Measurements from ENCODE around the gene PXT1. TPM values are rescaled to one million over a fixed set of nuclear protein-coding genes. Genes with fewer than 3 reads are reported as not detected.
A peak's percentile ranks its signal among the peaks of the same experiment; 100 is the strongest.

PXT1 gene, protein sequence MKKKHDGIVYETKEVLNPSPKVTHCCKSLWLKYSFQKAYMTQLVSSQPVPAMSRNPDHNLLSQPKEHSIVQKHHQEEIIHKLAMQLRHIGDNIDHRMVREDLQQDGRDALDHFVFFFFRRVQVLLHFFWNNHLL
- not detected for total RNA-seq
- long read RNA-seq, result 0 reads

- peak; percentile 94 for DNase-seq
- Histone ChIP-seq H3K9me3 (no peaks in the 10 kb centered on the region), H3K4me1 (peaks cover 42% of the 10 kb centered on the region), H3K4me3 (peak within 1 kb of the TSS; percentile 79), H3K27me3 (no peaks in the 10 kb centered on the region), H3K27ac (peak within 1 kb of the TSS; percentile 94), H3K36me3 (no peaks in the 10 kb centered on the region)
- peak; percentile 96 for ATAC-seq
- TF ChIP-seq CTCF (IDR thresholded peaks at IDR 0.05), result no peak
- intact Hi-C loops (cut with DNase I), result no loop called here
Observed at GRCh38 chr6:36442671-36443470, at the start of gene PXT1, which contains the start of gene KCTD20. Gene PXT1, minus strand, starts transcription at chr6:36442854. Its CDS starts 16,772 bp downstream, at chr6:36426082. Gene KCTD20, plus strand, starts transcription at chr6:36443000. Its CDS starts 27,098 bp downstream, at chr6:36470098.

- Histone ChIP-seq H3K36me3 (peaks cover 52% of the 10 kb centered on the region), H3K4me3 (no peak overlapping the region), H3K4me1 (peaks cover 3% of the 10 kb centered on the region), H3K27ac (no peak overlapping the region), H3K27me3 (no peaks in the 10 kb centered on the region), H3K9me3 (no peaks in the 10 kb centered on the region)
- DNase-seq, result no peak
- no peak for TF ChIP-seq CTCF (IDR thresholded peaks at IDR 0.05)
- intact Hi-C loops (cut with DNase I), result no loop called here
- no peak for ATAC-seq
Observed at GRCh38 chr6:36492092-36492491, 49.4 kb upstream of the PXT1 start.

DNA sequence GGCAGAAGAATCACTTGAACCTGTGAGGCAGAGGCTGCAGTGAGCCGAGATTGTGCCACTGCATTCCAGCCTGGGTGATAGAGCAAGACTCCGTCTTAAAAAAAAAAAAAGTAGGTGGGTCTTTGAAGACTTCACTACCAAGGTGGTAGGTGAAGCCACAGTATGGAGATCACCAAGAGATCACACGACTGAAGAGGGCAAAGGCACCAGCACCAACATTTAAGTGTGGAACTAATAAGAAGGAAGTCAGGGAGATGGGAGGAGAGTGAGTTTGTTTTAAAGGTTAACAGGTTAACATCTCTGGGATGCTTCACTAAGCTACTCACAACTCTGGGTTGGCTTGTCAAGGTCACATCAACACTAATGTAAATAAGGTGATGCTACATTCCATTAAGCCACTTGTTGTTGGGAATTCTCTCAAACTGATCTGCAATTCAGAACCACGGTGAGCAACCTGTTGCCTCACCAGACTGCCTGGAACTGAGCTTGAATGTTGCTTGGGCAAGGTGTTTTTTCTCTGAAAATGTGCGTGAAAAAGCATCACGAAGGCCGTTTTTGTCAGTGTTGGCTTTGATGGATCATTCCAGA lies 48.8 kb upstream of the PXT1 start:
- no peak overlapping the region for H3K27ac ChIP-seq
- intact Hi-C loops (cut with DNase I), result no loop called here

DNA sequence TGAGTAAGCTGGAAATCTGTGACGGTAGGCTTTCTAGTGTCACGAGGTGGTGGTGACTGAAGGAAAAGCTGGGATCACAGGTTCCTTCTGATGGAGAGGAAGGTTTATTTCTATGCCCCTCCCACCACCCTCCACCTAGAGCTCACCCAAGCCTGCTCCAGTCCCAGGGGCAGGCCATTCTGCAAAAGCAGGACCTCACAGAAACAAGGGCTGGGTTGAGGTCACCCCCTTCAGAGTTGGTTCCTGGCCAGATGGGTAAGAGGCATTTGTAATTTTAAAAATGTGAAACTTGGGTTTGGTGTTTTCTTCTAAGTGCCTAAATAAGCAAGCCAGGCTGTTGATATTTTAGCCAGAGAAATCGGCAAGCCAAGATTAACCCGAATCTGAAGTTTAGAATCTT lies 46.8 kb upstream of the PXT1 start:
- no peaks in the 10 kb centered on the region for H3K9me3 ChIP-seq
- peak; percentile 15 for ATAC-seq
- H3K4me1 ChIP-seq, result peaks cover 3% of the 10 kb centered on the region
- no peak for DNase-seq
- H3K4me3 ChIP-seq, result no peak overlapping the region
- H3K36me3 ChIP-seq, result peaks cover 47% of the 10 kb centered on the region
- no peaks in the 10 kb centered on the region for H3K27me3 ChIP-seq
- no peak for TF ChIP-seq CTCF (IDR thresholded peaks at IDR 0.05)
- intact Hi-C loops (cut with DNase I), result no loop called here
- no peak overlapping the region for H3K27ac ChIP-seq

More for the DNA sequence above, 48.8 kb upstream of the PXT1 start:
- H3K4me1 ChIP-seq, result peaks cover 3% of the 10 kb centered on the region
- DNase-seq (no peak), ATAC-seq (no peak)
- H3K36me3 ChIP-seq, result peaks cover 52% of the 10 kb centered on the region
- H3K4me3 ChIP-seq, result no peak overlapping the region
- no peak for TF ChIP-seq CTCF (IDR thresholded peaks at IDR 0.05)
- no peaks in the 10 kb centered on the region for H3K27me3 ChIP-seq
- no peaks in the 10 kb centered on the region for H3K9me3 ChIP-seq

DNA sequence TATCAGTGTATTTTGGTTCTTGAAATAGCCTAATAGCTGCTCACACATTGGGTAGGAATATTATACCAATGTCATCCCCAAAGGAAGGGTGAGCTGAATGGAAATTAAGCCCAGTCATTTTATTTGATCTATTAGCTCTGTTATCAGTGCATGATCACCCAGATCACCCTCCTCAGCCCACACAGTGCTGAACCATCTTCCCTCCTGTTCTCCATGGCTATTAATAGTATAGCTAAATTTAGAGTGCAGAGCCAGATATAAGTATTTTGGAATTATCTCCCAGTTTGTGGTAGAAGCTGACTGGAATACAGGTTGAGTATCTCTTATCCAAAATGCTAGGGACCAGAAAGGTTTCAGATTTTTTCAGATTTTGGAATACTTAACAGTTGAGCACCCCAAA lies 45.6 kb upstream of the PXT1 start:
- no peak for DNase-seq
- no peak for TF ChIP-seq CTCF (IDR thresholded peaks at IDR 0.05)
- Histone ChIP-seq H3K27ac (no peak overlapping the region), H3K4me3 (no peak overlapping the region), H3K4me1 (peaks cover 1% of the 10 kb centered on the region), H3K36me3 (peaks cover 52% of the 10 kb centered on the region), H3K9me3 (no peaks in the 10 kb centered on the region), H3K27me3 (no peaks in the 10 kb centered on the region)
- ATAC-seq, result no peak
- intact Hi-C loops (cut with DNase I), result no loop called here

All from upper lobe of right lung (tissue), 1 donor.